IMR-90 (cell line): ENCODE results near the gene METTL24. TPM values are rescaled to one million over a fixed set of nuclear protein-coding genes. Genes with fewer than 3 reads are reported as not detected.

Experiments used
- ATAC-seq: fragments of 200-7000 bp; cut with Tn5 transposase; 2 replicates; pipeline ENCODE4 v1.9.1; 2020; ENCODE audit warnings: low read depth, mild to moderate bottlenecking, moderate library complexity
- BruUV-seq: library from RNA; stranded (reverse); fragments of 400-500 nt; replicated peaks from 2 replicates; lab custom pipeline; 2021; lab: Mats Ljungman, UMichigan
- CTCF ChIA-PET: fragments of 300-600 bp; formaldehyde crosslinking; extraction: SDS; loops from one replicate; lab custom pipeline; 2021; ENCODE audit warnings: antibody characterized with exemption; lab: Yijun Ruan, JAX
- POLR2A ChIA-PET: fragments of 300-600 bp; sonication (Branson Sonifier 250); formaldehyde crosslinking; loops from one replicate; lab custom pipeline; 2022; ENCODE audit warnings: antibody characterized with exemption; ENCODE audit not compliant: unreplicated experiment; lab: Charles Lee
- DNase-seq: peaks from one replicate; pipeline ENCODE4 v3.0.0; 2013
- H2AFZ ChIP-seq: replicated peaks from 2 replicates; pipeline ENCODE3; 2013; ENCODE audit warnings: low read length, mild to moderate bottlenecking; ENCODE audit not compliant: poor library complexity
- H2AK5ac ChIP-seq: 2 replicates; pipeline ENCODE4 v1.6.1; 2013; ENCODE audit warnings: low read depth, low read length, inconsistent platforms
- H2AK9ac ChIP-seq: replicated peaks from 2 replicates; pipeline ENCODE3; 2013; ENCODE audit warnings: mild to moderate bottlenecking, low read depth, low read length, moderate library complexity; ENCODE audit not compliant: poor library complexity
- H2BK120ac ChIP-seq: 2 replicates; pipeline ENCODE4 v1.6.1; 2013; ENCODE audit warnings: low read depth, low read length, inconsistent platforms
- H2BK15ac ChIP-seq: 3 replicates; pipeline ENCODE4 v1.6.1; 2013; ENCODE audit warnings: low read depth, low read length, inconsistent platforms
- H2BK20ac ChIP-seq: 2 replicates; pipeline ENCODE4 v1.6.1; 2013; ENCODE audit warnings: low read depth, mild to moderate bottlenecking, inconsistent platforms, low read length, moderate library complexity
- H2BK5ac ChIP-seq: 2 replicates; pipeline ENCODE4 v1.6.1; 2013; ENCODE audit warnings: mild to moderate bottlenecking, low read depth, low read length, inconsistent platforms; ENCODE audit not compliant: poor library complexity, severe bottlenecking
- H3K14ac ChIP-seq: replicated peaks from 2 replicates; pipeline ENCODE4 v1.6.1; 2013; ENCODE audit warnings: low read depth, low read length, inconsistent platforms
- H3K18ac ChIP-seq: 2 replicates; pipeline ENCODE4 v1.6.1; 2013; ENCODE audit warnings: low read depth, low read length, control low read depth
- H3K23ac ChIP-seq: 2 replicates; pipeline ENCODE4 v1.6.1; 2013; ENCODE audit warnings: low read depth, low read length, inconsistent platforms
- H3K27ac ChIP-seq: 2 replicates; pipeline ENCODE4 v1.5.1; 2013; ENCODE audit warnings: mild to moderate bottlenecking, control low read depth, low read length; ENCODE audit not compliant: insufficient read depth
- H3K27me3 ChIP-seq: 2 replicates; pipeline ENCODE4 v1.6.1; 2013; ENCODE audit warnings: low read length; ENCODE audit not compliant: control insufficient read depth, insufficient read depth
- H3K36me3 ChIP-seq: 2 replicates; pipeline ENCODE4 v1.6.1; 2013; ENCODE audit warnings: low read length, mixed read lengths; ENCODE audit not compliant: control insufficient read depth, insufficient read depth
- H3K4ac ChIP-seq: 2 replicates; pipeline ENCODE4 v1.6.1; 2013; ENCODE audit warnings: low read depth, low read length, inconsistent platforms
- H3K4me1 ChIP-seq: 2 replicates; pipeline ENCODE4 v1.6.1; 2013; ENCODE audit warnings: low read length, mixed read lengths; ENCODE audit not compliant: control insufficient read depth, insufficient read depth
- H3K4me2 ChIP-seq: 2 replicates; pipeline ENCODE4 v1.6.1; 2013; ENCODE audit warnings: low read depth, mild to moderate bottlenecking, control low read depth, low read length, moderate library complexity
- H3K4me3 ChIP-seq: 2 replicates; pipeline ENCODE4 v1.5.1; 2013; ENCODE audit warnings: low read depth, mild to moderate bottlenecking, control low read depth, low read length, moderate library complexity; ENCODE audit not compliant: insufficient read depth
- H3K56ac ChIP-seq: 2 replicates; pipeline ENCODE4 v1.6.1; 2013; ENCODE audit warnings: low read length, inconsistent platforms; ENCODE audit not compliant: insufficient read depth; ENCODE audit errors: extremely low read depth
- H3K79me1 ChIP-seq, 2 experiments: 2 replicates each; pipeline ENCODE4 v1.6.1; 2013; ENCODE audit warnings: low read length in 2 of 2, inconsistent platforms in 1 of 2, low read depth in 1 of 2
- H3K9ac ChIP-seq: 2 replicates; pipeline ENCODE4 v1.6.1; 2013; ENCODE audit warnings: low read depth, low read length, control low read depth
- H3K9me1 ChIP-seq: 2 replicates; pipeline ENCODE4 v1.6.1; 2013; ENCODE audit warnings: low read length, inconsistent platforms; ENCODE audit not compliant: insufficient read depth
- H3K9me3 ChIP-seq: 2 replicates; pipeline ENCODE4 v1.6.1; 2013; ENCODE audit warnings: low read length; ENCODE audit not compliant: control insufficient read depth, insufficient read depth
- H4K20me1 ChIP-seq: 2 replicates; pipeline ENCODE4 v1.6.1; 2013; ENCODE audit warnings: low read length, inconsistent platforms; ENCODE audit not compliant: insufficient read depth
- H4K5ac ChIP-seq: 2 replicates; pipeline ENCODE4 v1.6.1; 2013; ENCODE audit warnings: mild to moderate bottlenecking, low read depth, low read length, control low read depth
- H4K8ac ChIP-seq, 2 experiments: 2 replicates each; pipeline ENCODE4 v1.6.1; 2013; ENCODE audit warnings: low read depth in 2 of 2, low read length in 2 of 2, control low read depth in 1 of 2, inconsistent platforms in 1 of 2
- H4K91ac ChIP-seq: 2 replicates; pipeline ENCODE4 v1.6.1; 2013; ENCODE audit warnings: low read depth, low read length, inconsistent platforms; ENCODE audit not compliant: insufficient read depth
- BHLHE40 ChIP-seq: fragments of 150-350 bp; IDR thresholded peaks from 2 replicates; pipeline ENCODE4 v1.6.1; 2016; ENCODE audit warnings: mild to moderate bottlenecking, low read depth, low read length
- CEBPB ChIP-seq: IDR thresholded peaks from 2 replicates; pipeline ENCODE4 v1.6.1; 2012; ENCODE audit warnings: low read depth, low read length, improper control_type of control experiment
- CHD1 ChIP-seq: IDR thresholded peaks from 2 replicates; pipeline ENCODE4 v1.6.1; 2012; ENCODE audit warnings: low read depth, low read length, improper control_type of control experiment
- CTCF ChIP-seq: conservative IDR thresholded peaks from 2 replicates; pipeline ENCODE4 v1.5.1; 2012; ENCODE audit warnings: mild to moderate bottlenecking, low read depth, low read length, improper control_type of control experiment
- ELK1 ChIP-seq: fragments of 150-350 bp; IDR thresholded peaks from 2 replicates; pipeline ENCODE4 v1.6.1; 2016; ENCODE audit warnings: low read depth, mild to moderate bottlenecking, low read length, moderate library complexity, borderline replicate concordance
- FOS ChIP-seq: fragments of 150-350 bp; IDR thresholded peaks from 2 replicates; pipeline ENCODE4 v1.6.1; 2016; ENCODE audit warnings: low read depth, low read length
- MAFK ChIP-seq: IDR thresholded peaks from 2 replicates; pipeline ENCODE4 v1.6.1; 2012; ENCODE audit warnings: low read depth, low read length, improper control_type of control experiment
- MAZ ChIP-seq: IDR thresholded peaks from 2 replicates; pipeline ENCODE4 v1.6.1; 2012; ENCODE audit warnings: low read depth, mild to moderate bottlenecking, low read length, improper control_type of control experiment, moderate library complexity, borderline replicate concordance
- MXI1 ChIP-seq: IDR thresholded peaks from 2 replicates; pipeline ENCODE4 v1.6.1; 2012; ENCODE audit warnings: low read depth, mild to moderate bottlenecking, low read length, moderate library complexity, borderline replicate concordance
- NFE2L2 ChIP-seq: fragments of 150-350 bp; IDR thresholded peaks from 2 replicates; pipeline ENCODE4 v1.6.1; 2016; ENCODE audit warnings: low read depth, mild to moderate bottlenecking, low read length
- POLR2A ChIP-seq: IDR thresholded peaks from 2 replicates; pipeline ENCODE4 v1.6.1; 2012; ENCODE audit warnings: mild to moderate bottlenecking, low read depth, low read length
- RAD21 ChIP-seq: IDR thresholded peaks from 2 replicates; pipeline ENCODE4 v1.6.1; 2012; ENCODE audit warnings: low read length, improper control_type of control experiment
- RCOR1 ChIP-seq: IDR thresholded peaks from 2 replicates; pipeline ENCODE4 v1.6.1; 2012; ENCODE audit warnings: mild to moderate bottlenecking, low read length, improper control_type of control experiment; ENCODE audit not compliant: insufficient replicate concordance
- RFX5 ChIP-seq: IDR thresholded peaks from 2 replicates; pipeline ENCODE4 v1.8.0; 2012; ENCODE audit warnings: low read depth, mild to moderate bottlenecking, low read length, moderate library complexity
- SMC3 ChIP-seq: fragments of 150-350 bp; IDR thresholded peaks from 2 replicates; pipeline ENCODE4 v1.6.1; 2016; ENCODE audit warnings: low read depth, mild to moderate bottlenecking, antibody characterized with exemption, low read length, moderate library complexity
- USF2 ChIP-seq: fragments of 150-350 bp; IDR thresholded peaks from 2 replicates; pipeline ENCODE4 v1.6.1; 2017; ENCODE audit warnings: mild to moderate bottlenecking, antibody characterized with exemption, low read length, low read depth
- whole genome bisulfite sequencing, 2 experiments: methylation state at CpG; one replicate each; pipeline versions ENCODE4 v1.1.5 to v1.1.7; 2013; ENCODE audit warnings: missing lambda C conversion rate in 2 of 2; ENCODE audit not compliant: insufficient read length in 1 of 2; ENCODE audit errors: extremely low coverage in 2 of 2; 5-methylcytosine and 5-hydroxymethylcytosine counted together
- dilution Hi-C: fragments of 300-500 bp; cut with HindIII; formaldehyde crosslinking; loops from one replicate; pipeline ENCODE4 v1.14.3; 2018; ENCODE audit warnings: low sequenced_read_pairs; ENCODE audit not compliant: unreplicated experiment
- in situ Hi-C: fragments of 300-500 bp; cut with MboI; formaldehyde crosslinking; loops from 3 replicates; pipeline ENCODE4 v1.14.3; 2019; ENCODE audit warnings: low sequenced_read_pairs, inconsistent platforms, mixed read lengths
- intact Hi-C: fragments of 100-400 bp; cut with micrococcal nuclease; formaldehyde crosslinking; loops from 2 replicates; pipeline ENCODE4 v1.10.0; 2022
- polyA plus RNA-seq, 3 experiments: library from polyadenylated mRNA; depleted of rRNA; stranded (reverse); fragments of >200 nt; gene quantifications; 2 replicates each; pipeline ENCODE4 v1.2.3, GENCODE V29; 2012; ENCODE audit warnings: low replicate concordance in 1 of 3
- total RNA-seq: library from RNA; depleted of rRNA; stranded (reverse); fragments of >200 nt; gene quantifications from 2 replicates; pipeline ENCODE4 v1.2.3, GENCODE V29; 2012

The METTL24 gene
- total and polyA plus RNA-seq, 2 of the 4 experiments (the other 2 are of a cell fraction) = not detected

- no peak overlapping the region for H2BK15ac ChIP-seq
- no peak overlapping the region for H3K27ac ChIP-seq
- no peak overlapping the region for H4K91ac ChIP-seq
- TF ChIP-seq RAD21 (no peak), SMC3 (no peak), FOS (no peak), USF2 (no peak), NFE2L2 (no peak), RCOR1 (no peak), CTCF (no peak), POLR2A (no peak), MAFK (no peak), RFX5 (no peak), MXI1 (no peak), BHLHE40 (no peak), MAZ (no peak), CEBPB (no peak), CHD1 (no peak), ELK1 (no peak)
- H3K4me3 ChIP-seq = no peak overlapping the region
- in situ Hi-C loops (no loop called here), intact Hi-C loops (no loop called here), dilution Hi-C loops (no loop called here)
- no peaks in the 10 kb centered on the region for H3K36me3 ChIP-seq
- no peak for ATAC-seq
- no peak overlapping the region for H2AK9ac ChIP-seq
- no TSS peak for BruUV-seq
- no peak for DNase-seq
- no peak overlapping the region for H3K18ac ChIP-seq
- H2AFZ ChIP-seq = no peak overlapping the region
- no peaks in the 10 kb centered on the region for H3K79me1 ChIP-seq
- peaks cover 19% of the 10 kb centered on the region for H3K27me3 ChIP-seq
- no peak overlapping the region for H3K4ac ChIP-seq
- H3K23ac ChIP-seq = no peak overlapping the region
- no peak overlapping the region for H2BK20ac ChIP-seq
- no peak overlapping the region for H2BK120ac ChIP-seq
- CTCF ChIA-PET = interaction anchor here (1.3 kb wide), 1 partner anchor 43 kb away, joined by 7 read pairs; no protein-coding TSS in a partner anchor
- POLR2A ChIA-PET = no interaction called here
- H2BK5ac ChIP-seq = no peak overlapping the region
- H3K14ac ChIP-seq = no peak overlapping the region
- no CpG with 5 or more reads among the region's 2 CpGs for WGBS, 2 experiments
- H3K4me1 ChIP-seq = no peaks in the 10 kb centered on the region
- no peaks in the 10 kb centered on the region for H4K20me1 ChIP-seq
- H3K9me1 ChIP-seq = no peaks in the 10 kb centered on the region
- H4K5ac ChIP-seq = no peak overlapping the region
- H3K9ac ChIP-seq = no peak overlapping the region
- no peak overlapping the region for H3K4me2 ChIP-seq
- no peak overlapping the region for H2AK5ac ChIP-seq
- no peak overlapping the region for H4K8ac ChIP-seq
- no peak overlapping the region for H3K56ac ChIP-seq
- no peaks in the 10 kb centered on the region for H3K9me3 ChIP-seq
Observed at GRCh38 chr6:110298411-110298810, 59.7 kb downstream of the METTL24 start.
